ENCODE data around the gene PRKCH. TPM values are rescaled to one million over a fixed set of nuclear protein-coding genes. Genes with fewer than 3 reads are reported as not detected.
A peak's percentile ranks its signal among the peaks of the same experiment; 100 is the strongest.

The PRKCH gene
- 8.1 and 17.2 TPM in 2 replicates for total RNA-seq
- polyA plus RNA-seq (2012): 2.1 TPM

GRCh38 chr14:61321385-61322010 lies at the start of gene PRKCH:
Gene PRKCH (plus strand): TSS chr14:61321579. CDS start chr14:61322102, 523 bp downstream.
- DNase-seq (ENCODE audit: low read depth): peak; percentile 49

GRCh38 chr14:61277232-61277631 lies 44.1 kb upstream of the PRKCH start:
- no peak for DNase-seq (ENCODE audit: low read depth)

- DNase-seq (ENCODE audit: low read depth): no peak
These were observed 43.6 kb upstream of the PRKCH start for GRCh38 chr14:61277784-61278183.

- DNase-seq (ENCODE audit: low read depth): no peak
These were observed 42.3 kb upstream of the PRKCH start for GRCh38 chr14:61279082-61279481.

- no peak for DNase-seq (ENCODE audit: low read depth)
These were observed 41.3 kb upstream of the PRKCH start for GRCh38 chr14:61280092-61280525.

GRCh38 chr14:61280526-61281185 lies 40.7 kb upstream of the PRKCH start:
- peak; percentile 26 for DNase-seq (ENCODE audit: low read depth)

GRCh38 chr14:61281186-61281947 lies 40.0 kb upstream of the PRKCH start, which contains the start of gene TMEM30B:
Gene TMEM30B (minus strand): TSS chr14:61281338. CDS start chr14:61281147, 191 bp downstream.
- DNase-seq (ENCODE audit: low read depth): no peak

- DNase-seq (ENCODE audit: low read depth): no peak
These were observed 39.5 kb upstream of the PRKCH start for GRCh38 chr14:61281948-61282275.

- no peak for DNase-seq (ENCODE audit: low read depth)
These were observed 38.6 kb upstream of the PRKCH start for GRCh38 chr14:61282746-61283145.

- peak; percentile 36 for DNase-seq (ENCODE audit: low read depth)
These were observed 37.4 kb upstream of the PRKCH start for GRCh38 chr14:61284001-61284400.

- no peak for DNase-seq (ENCODE audit: low read depth)
These were observed 36.0 kb upstream of the PRKCH start for GRCh38 chr14:61285364-61285763.

- no peak for DNase-seq (ENCODE audit: low read depth)
These were observed 34.2 kb upstream of the PRKCH start for GRCh38 chr14:61287196-61287595.

- no peak for DNase-seq (ENCODE audit: low read depth)
These were observed 33.2 kb upstream of the PRKCH start for GRCh38 chr14:61288228-61288627.

GRCh38 chr14:61288720-61289119 lies 32.7 kb upstream of the PRKCH start:
- DNase-seq (ENCODE audit: low read depth): no peak

- no peak for DNase-seq (ENCODE audit: low read depth)
These were observed 30.7 kb upstream of the PRKCH start for GRCh38 chr14:61290701-61291100.

- DNase-seq (ENCODE audit: low read depth): no peak
These were observed 25.2 kb upstream of the PRKCH start for GRCh38 chr14:61296151-61296550.

GRCh38 chr14:61296719-61297502 lies 24.5 kb upstream of the PRKCH start:
- DNase-seq (ENCODE audit: low read depth): peak; percentile 57

GRCh38 chr14:61297581-61297980 lies 23.8 kb upstream of the PRKCH start:
- DNase-seq (ENCODE audit: low read depth): no peak

GRCh38 chr14:61298824-61299223 lies 22.6 kb upstream of the PRKCH start:
- DNase-seq (ENCODE audit: low read depth): no peak

GRCh38 chr14:61300209-61300608 lies 21.2 kb upstream of the PRKCH start:
- no peak for DNase-seq (ENCODE audit: low read depth)

- no peak for DNase-seq (ENCODE audit: low read depth)
These were observed 20.6 kb upstream of the PRKCH start for GRCh38 chr14:61300754-61301153.

Data from myocyte (in vitro differentiated cells).